Measurements from ENCODE around the gene CACNA1B.

The CACNA1B gene

DNA sequence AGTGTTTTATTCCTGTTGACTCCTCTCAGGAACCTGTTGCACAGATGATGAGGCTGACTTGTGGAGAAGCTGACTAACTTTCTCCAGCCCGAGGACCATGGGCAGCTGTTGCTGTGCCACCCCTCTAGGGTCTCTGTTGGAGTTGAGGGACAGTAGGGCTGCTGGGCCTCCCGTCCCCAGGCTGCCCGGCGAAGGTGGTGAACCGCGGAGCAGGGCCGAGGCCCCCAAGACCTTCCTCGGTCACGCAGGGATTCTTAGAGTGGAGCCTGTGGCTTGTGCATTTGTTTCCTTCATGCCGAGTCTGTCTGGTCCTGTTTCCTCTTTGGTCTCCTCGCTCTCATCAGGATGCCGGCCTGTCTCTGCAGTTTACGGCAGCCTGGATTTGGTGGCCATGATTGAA lies 40.2 kb downstream of the CACNA1B start:
- FAIRE-seq: no peak
- no peak for DNase-seq (ENCODE audit: extremely low spot score, insufficient read length, low read depth)

DNA sequence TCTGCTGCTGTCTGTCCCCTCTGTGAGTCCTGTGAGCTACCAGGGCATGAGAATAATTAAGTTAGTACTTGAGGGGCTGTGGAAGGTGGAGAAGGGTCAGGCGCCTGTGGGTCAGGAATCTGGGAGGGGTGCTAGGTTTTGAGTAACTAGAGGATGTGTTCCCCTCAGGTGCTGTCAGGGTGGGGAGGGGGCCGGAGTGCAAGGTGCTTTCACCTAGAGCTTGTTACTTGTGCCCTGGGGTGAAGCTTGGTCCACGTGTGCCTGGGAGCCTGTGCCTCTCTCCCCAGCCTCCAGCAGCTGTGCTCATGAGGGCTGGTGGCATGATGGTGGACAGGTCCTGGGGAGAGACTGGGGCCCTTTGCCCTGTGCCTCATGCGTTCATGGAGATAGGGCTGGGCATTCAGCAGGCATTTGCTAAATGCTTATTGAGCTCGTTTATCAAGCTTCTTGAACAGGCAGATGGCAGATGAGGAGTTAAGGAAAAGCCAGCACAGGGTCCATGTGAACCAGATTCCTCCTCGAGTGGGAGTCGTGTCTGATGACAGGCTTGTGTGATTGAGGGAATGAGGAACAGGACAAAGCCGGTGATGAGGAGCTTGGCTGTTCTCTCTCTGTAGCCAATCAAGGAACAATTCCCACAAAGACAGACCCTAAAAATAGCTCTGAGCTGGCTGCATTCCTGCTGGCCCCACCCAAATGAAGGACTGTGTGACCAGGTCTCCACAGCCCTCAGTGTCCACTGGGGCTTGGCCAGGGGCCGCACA lies 40.9 kb downstream of the CACNA1B start:
- FAIRE-seq (no peak), DNase-seq (ENCODE audit: extremely low spot score, insufficient read length, low read depth) (no peak)

DNA sequence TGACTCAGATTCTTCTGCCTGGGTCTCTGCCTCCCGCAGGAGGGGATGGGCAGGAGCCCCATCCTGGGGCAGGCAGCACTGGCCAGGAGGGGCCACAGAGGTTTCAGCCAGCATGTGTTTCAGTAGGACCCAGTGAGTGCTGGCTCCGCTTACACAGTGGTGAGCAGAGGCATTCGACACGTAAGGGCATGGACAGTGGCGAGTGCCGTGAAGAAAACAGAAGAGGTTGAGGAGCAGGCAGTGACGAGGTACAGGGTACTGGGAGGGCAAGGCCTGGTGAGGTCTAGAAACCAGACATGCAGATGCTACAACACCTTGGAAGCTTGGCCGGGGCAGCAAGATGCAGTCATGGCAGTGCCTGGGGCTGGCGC lies 41.5 kb downstream of the CACNA1B start:
- no peak for FAIRE-seq

DNA sequence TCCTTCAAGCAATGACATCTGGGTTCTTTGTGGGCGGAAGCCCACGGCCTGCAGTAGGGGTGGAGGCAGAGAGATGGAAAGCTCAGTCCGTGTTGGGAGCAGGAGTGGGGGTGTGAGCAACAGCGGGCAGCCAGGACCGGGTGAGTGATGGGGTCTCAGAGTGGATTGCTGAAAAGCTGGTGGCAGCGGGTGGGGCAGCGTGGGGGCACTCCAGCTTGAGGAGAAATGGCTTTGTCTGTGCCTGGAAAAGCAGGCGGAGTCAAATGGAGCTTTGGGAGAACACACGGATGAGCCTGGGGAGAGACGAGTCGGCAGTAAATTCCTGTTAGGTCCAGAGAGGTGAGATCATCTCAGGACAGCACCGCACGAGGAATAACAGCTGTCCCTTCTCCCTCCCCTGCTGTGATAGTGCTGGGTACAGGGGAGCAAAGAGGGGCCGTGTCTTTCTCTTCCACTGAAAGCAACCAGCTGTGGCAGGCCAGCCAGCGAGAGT lies 42.1 kb downstream of the CACNA1B start:
- DNase-seq (ENCODE audit: extremely low spot score, insufficient read length, low read depth) (no peak), FAIRE-seq (no peak)

More for the DNA sequence above, 41.5 kb downstream of the CACNA1B start:
- DNase-seq (ENCODE audit: extremely low spot score, insufficient read length, low read depth): no peak

DNA sequence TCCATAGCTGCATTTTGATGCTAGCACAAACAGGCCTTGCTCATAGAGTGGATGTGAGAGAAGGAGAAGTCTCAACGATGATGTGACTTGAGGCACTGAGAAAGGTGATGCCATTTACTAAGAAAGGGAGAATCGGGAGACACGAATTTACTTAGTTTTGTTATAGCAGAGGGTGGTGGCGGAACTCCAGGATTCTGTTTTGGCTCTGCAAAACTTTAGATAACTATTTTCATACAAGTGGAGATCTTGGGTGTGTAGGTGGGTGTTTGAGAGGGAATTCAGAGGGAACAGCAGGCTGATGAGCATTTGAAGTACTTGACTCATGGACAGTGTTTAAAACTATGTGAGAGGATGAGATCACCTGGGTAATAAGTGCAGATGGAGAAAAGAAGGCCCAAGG lies 43.2 kb downstream of the CACNA1B start:
- no peak for DNase-seq (ENCODE audit: extremely low spot score, insufficient read length, low read depth)
- FAIRE-seq: no peak

DNA sequence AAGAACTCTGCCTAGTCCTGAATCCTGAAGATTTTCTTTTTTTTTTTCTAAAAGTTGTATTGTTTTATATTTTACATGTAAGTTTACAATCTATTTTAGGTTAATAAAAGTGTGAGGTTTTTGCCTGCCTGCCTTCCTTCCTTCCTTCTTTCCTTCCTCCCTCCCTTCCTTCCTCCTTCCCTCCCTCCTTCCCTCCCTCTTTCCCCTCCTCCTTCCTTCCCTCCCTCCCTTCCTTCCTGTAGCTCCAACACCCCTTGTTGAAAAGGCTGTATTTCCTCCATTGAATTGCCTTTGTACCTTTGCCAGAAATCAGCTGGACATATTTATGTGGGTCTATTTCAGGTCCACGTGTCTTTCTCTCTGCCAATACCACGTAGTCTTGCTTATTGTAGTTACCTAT lies 46.6 kb downstream of the CACNA1B start:
- FAIRE-seq: no peak
- no peak for DNase-seq (ENCODE audit: extremely low spot score, insufficient read length, low read depth)

DNA sequence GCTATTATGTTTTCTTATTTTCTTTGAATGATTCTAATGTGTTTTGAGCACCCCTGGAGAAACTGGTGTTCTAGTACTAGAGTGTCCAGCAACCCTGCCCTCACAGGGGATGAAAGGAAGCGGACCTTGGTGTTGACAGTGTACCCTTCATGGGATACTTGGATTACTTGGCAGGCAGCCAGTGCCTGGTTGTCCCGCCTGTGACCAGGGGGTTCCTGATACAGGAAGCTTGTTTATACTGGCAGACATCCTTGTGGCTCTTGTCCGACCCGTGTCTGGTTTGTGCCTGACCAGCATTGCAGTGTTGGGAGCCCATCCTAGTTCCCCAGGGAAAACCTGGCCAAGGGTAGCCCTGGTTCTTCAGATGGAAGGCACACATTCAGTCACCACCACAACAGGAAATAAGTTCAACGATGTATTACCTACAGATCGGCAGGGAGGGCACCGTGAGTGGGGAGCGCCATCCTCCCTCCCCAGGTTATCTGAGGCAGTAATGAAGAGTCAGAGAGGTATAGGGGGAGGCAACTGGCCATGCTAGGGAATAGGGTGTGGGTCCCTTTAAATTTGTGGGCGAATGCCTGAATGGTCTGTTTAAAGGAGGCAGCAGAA lies 47.3 kb downstream of the CACNA1B start:
- DNase-seq (ENCODE audit: extremely low spot score, insufficient read length, low read depth) (no peak), FAIRE-seq (no peak)

DNA sequence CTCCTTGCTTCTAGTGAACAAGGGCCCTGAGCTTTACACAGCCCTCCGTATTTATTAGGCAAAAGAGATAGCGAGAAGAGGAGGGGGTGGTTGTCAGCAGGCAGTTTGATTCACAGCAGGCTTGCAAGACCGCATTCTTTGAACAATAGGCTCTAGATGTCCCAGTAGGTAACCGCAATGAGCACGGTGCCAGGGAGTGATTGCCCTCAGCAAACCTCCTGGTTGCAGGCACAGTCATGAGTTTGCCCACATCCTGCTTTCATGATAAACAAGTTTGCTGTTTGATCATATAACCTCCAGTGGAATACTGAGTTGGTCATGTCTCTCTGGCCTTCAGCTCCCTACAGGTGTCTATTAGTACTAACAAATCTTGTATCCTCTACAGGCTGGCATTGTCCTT lies 66.1 kb downstream of the CACNA1B start:
- FAIRE-seq (no peak), DNase-seq (ENCODE audit: extremely low spot score, insufficient read length, low read depth) (no peak)

DNA sequence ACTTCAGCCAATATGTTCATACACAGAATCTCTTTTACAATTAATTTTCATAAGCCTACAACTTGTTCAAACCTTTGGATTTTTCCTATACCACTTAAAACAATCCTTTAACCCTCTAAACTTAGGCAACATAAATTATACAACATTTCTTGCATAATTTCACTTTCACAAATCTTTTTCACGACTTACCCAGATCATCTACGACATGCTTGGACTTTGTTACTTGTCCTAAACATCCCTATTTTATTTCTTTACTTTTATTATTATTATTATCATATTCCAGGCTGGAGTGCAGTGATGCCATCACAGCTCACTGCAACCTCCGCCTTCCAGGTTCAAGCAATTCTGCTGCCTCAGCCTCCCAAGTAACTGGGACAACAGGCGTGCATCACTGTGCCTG lies 68.0 kb downstream of the CACNA1B start:
- DNase-seq (ENCODE audit: extremely low spot score, insufficient read length, low read depth) (no peak), FAIRE-seq (no peak)

DNA sequence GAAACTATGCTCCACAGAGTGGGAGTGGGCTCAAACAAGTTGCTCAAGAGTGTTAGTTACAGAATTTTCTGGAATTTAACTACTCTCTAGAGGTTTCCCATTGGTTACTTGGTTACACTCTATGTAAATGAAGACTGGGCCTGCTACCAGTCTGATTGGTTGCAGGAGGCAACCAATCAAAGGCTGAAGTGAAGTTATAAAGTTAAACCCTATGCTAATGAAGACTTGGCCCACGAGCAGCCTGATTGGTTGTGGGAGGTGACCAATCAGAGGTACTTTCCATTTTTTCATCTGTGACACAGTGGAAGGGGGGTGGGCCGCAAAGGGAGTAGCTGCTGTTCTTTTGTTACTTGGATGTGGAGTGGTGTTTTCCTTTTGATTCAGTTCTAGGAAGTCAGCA lies 69.4 kb downstream of the CACNA1B start:
- DNase-seq (ENCODE audit: extremely low spot score, insufficient read length, low read depth) (no peak), FAIRE-seq (no peak)

DNA sequence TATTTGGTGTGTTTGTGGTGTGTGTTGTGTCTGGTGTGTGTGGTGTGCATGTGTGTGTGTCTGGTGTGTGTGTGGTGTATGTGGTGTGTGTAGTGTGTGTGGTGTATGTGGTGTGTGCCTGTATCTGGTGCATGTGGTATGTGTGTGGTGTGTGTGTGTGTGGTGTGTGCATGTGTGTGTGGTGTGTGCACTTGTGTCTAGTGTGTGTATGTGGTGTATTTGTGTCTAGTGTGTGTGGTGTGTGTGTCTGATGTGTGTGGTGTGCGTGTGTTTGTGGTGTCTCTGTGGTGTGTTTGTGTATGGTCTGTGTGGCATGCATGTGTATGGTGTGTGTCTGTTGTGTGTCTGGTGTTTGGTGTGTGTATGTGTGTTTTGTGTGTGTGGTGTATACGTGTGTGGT lies 71.1 kb downstream of the CACNA1B start:
- DNase-seq (ENCODE audit: extremely low spot score, insufficient read length, low read depth) (no peak), FAIRE-seq (no peak)

DNA sequence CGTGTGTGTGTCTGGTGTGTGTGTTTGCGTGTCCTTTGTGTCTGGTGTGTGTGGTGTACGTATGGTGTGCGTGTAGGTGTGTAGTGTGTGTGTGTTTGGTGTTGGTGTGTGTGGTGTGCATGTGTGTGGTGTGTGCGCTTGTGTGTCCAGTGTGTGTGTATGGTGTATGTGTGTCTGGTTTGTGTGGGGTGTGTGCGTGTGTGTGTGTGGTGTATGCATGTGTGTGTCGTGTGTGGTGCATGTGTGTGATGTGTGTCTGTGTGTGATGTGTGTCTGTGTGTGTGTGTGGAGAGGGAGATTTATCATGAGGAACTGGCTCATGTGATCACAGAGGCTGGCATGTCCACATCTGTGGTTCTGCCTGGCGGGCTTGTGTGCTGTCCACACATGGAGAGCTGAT lies 71.7 kb downstream of the CACNA1B start:
- FAIRE-seq: peak; percentile 18
- DNase-seq (ENCODE audit: extremely low spot score, insufficient read length, low read depth): no peak

DNA sequence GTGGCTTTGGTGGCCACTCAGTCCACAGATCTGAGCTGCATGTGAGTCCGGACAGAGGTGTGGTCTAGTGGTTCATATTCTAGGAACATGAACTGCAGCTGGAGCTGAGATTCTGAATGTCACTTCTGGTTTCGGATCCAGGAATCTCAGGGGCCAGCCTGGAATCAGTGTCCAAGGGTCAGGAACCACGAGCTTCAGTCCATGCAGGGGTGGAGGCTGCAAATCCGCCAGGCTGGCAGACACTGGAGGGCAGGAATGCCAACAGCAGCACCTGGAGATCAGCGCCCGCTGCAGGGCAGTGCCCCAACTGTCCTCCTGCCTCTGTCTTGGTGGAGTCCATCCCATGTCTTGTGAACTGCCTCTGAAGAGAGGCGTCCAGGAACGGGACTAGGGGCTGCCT lies 73.5 kb downstream of the CACNA1B start:
- FAIRE-seq: no peak
- no peak for DNase-seq (ENCODE audit: extremely low spot score, insufficient read length, low read depth)

DNA sequence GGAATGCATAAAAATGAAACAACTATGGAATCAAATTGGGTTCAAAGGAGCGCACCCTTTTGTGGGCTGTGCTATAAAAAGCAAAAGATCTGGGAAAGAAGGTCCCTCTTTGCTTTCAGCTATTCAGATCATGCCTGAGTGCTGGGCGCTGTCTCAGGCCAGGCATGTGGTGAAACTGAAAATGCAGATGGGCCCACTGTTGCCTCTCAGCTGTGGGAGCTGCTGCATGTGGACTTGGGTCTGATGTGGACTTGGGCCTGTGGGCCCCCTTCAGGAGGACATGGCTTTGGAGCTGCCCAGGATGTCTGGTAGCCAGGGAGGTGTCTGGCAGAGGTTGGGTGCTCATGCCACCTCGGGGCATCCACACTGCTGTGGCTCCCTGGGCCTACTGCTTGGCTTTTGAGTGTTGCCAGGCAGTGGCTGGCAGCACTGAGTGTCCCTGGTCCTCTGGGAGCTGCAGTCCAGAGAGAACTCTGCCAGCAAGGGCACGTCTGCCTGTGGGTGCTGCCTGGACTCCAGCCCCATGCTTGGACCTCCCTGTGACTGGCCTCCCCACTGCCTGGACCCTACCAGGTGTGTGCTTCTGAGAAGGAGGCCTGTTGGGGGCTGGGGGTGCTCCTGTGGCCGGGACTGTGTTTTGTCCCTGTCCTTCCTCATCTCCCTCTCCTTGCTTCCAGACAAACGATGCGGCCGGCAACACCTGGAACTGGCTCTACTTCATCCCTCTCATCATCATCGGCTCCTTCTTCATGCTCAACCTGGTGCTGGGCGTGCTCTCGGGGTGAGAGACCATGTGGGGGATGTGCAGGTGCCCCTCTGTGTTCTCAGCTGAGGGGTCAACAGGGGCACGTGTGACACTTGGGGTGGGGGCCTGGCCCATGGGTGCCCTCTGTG lies 74.3 kb downstream of the CACNA1B start:
- FAIRE-seq (no peak), DNase-seq (ENCODE audit: extremely low spot score, insufficient read length, low read depth) (no peak)

DNA sequence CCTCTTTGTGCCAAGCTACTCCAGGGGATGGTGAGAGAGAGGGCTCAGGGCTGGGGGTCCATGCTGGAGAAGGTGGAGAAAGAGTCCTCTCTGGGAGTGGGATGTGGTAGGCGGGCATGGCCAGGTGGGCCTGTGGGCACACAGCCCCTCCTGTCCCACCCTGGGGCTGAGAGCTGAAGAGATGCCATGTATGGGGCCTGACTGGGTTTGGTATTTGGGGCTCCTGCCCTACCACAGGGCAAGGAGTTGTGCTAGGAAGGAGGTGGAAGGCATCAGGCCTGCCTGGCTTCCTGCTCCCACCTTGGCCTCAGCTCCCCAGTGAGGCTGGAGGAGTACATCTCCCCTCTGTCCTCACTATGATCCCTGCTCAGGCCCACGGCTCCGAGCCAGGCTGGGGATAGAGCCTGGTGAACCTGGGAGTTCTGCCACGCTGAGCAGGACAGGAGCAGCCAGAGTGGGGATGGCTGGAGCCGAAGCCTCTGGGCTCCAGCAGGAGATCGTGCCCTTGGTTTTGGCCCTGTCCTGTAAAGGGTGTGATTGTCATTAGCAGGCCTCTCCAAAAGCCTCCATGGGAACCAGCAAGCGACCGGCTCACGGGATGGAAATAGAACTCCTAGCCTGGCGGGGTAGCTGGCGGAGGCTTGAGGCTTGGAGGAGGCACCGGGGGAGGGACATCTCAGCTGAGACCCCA lies 75.5 kb downstream of the CACNA1B start:
- FAIRE-seq (no peak), DNase-seq (ENCODE audit: extremely low spot score, insufficient read length, low read depth) (no peak)

DNA sequence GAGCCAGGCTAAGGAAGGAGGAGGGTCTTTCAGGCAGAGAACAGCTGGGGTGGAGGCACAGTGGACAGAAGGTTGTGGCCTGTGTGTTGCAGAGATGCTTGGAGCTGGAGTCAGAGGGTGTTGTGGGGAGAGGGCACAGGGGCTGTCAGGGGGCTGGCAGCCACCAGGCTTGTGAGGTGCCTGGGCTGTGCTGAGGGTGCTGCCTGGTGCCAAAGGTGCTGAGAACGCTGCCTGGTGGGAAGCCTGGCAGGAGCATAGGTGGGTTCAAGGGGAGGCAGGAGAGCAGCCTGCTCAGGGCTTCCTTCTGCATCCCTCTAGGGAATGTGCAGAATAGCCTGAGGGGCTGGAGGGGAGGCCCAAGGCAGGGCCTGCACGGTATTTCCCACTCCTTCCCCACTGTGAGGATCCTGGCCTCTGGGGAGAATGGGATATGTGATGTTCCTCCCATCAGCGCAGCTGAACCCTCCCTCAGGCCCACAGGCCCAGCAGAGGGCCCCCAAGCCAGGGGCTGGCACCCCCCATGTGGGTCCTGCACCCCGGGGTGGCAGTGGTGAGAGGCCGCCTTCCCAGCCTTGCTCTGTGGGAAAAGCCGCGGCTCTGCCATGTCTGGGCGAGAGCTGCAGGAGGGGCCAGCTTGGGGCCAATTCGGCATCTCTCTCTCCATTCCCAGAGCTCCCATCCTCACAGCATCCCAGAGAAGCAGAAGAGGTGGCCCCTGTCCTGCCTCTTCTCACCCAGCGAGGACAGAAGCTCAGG lies 76.3 kb downstream of the CACNA1B start:
- no peak for FAIRE-seq
- no peak for DNase-seq (ENCODE audit: extremely low spot score, insufficient read length, low read depth)

DNA sequence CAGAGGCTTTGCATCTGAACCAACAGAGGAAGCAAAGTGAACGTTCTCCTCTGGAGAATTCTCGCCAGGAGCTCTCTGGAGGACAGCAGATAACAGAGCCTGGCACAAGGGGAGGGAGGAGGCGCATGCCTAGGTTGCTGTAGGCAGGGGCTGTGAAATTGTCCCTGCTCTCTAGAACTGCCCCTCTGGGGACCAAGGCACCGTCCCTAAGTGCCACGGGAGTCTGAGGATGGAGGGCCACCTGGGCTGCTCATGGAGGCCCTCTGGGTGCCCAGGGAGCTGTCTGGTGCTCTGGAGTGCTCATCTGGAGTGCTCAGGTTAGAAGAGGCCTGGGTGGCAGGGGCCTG lies 77.6 kb downstream of the CACNA1B start:
- DNase-seq (ENCODE audit: extremely low spot score, insufficient read length, low read depth) (no peak), FAIRE-seq (no peak)

DNA sequence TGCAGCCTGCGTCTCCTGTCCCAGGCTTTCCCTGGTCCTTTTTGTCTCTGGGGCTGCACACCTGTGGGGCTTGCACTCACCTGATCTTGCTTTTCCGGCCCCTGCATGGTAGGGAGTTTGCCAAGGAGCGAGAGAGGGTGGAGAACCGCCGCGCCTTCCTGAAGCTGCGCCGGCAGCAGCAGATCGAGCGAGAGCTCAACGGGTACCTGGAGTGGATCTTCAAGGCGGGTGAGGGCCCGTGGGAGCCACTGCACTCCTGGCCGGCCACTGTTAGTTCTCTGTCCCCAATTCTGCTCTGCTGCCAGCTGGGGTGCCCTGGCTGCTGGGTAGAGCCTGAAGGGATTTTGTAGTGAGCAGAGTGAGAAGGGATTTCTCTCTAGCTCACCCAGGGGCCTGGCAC lies 78.0 kb downstream of the CACNA1B start:
- no peak for FAIRE-seq
- DNase-seq (ENCODE audit: extremely low spot score, insufficient read length, low read depth): no peak

DNA sequence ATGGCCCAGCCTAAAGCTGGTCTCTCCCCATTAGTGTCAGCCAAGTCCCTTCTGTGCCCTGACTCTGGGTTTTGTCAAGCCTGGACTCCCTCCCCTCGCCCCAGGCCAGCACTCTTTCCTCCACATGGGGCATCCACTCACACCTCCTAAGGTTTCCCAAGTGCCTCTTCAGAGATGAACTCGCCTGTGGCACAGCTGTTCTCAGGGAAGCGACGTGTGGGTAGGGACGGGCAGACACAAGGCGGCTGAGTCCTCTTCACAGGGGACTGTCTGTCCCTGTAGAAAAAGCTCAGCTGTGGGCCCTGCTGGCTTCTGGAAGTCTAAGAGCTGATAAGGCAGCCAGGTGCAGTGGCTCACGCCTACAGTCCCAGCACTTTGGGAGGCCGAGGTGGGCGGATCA lies 78.5 kb downstream of the CACNA1B start:
- DNase-seq (ENCODE audit: extremely low spot score, insufficient read length, low read depth): no peak
- no peak for FAIRE-seq

Data from GM18507 (cell line).